ENCODE data around the gene KASH5.
"Not testable (repeated sequence)": the region's sequence is repeated elsewhere in the genome, so short reads cannot be mapped to it uniquely, and the experiment has no call there.

KASH5 gene

DNA sequence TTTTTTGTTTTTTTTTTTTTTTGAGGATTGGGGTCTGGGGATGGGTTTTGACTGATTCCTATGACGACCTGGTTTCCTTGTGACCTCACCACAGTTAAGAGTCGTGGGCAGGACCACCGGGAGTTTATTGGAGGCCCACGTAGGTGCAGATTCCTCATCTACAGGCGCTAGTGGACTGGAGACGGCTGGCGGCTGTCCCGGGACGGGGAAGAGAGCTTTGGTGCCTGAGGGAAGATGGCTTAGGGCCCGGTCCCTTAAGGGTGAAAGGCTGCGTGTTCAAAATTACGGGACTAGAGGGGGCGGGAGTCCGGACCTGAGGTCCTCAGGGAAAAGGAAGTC, 25.2 kb upstream of the KASH5 start:
- TF ChIP-seq CTCF (conservative IDR thresholded peaks at IDR 0.05; ENCODE audit: low read length) = no peak
- peak; percentile 33 for DNase-seq (ENCODE audit: low read depth)
- H3K4me3 ChIP-seq (ENCODE audit: low read length) = peak overlapping the region; percentile 84

DNA sequence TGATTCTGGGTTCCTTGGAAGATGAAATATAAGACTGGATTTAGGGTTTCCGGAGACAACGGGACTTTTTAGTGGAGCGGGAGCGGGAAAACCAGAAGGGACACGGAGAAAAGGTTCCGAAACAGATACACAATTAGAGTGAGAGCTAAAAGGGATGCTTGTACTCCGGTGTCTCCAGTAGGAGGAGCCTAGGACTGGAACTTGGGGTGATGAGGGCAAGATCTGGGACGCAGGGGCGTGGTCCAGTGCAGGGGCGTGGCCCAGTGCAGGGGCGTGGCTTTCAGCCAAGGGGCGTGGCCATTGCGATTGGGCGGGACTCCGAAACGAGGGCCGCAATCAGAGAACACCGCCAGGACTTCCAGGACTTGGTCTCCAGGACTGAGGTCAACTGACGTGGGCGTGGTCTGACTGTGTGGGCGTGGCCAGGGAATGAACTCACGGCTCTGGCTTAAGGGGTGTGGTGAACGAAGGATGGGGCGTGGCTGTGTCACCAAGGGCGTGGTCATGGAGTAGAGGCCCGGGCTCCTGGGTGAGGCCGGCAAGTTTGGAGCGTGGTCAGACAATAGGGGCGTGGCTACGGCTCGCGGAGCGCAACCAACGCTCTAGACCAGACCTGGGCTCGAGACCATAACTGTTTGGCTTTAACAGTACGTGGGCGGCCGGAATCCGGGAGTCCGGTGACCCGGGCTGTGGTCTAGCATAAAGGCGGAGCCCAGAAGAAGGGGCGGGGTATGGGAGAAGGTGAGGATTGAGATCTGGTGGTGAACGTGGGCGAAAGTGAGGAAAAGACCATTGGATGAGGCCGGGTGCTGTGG, 24.6 kb upstream of the KASH5 start, which contains the start of gene DKKL1:
TSS of gene DKKL1 (plus strand) at position 610 of the 815 bp plus-strand sequence. CDS start at position 732, 122 bp downstream.
- peak; percentile 38 for TF ChIP-seq CTCF (conservative IDR thresholded peaks at IDR 0.05; ENCODE audit: low read length)
- H3K4me3 ChIP-seq (ENCODE audit: low read length) = peak within 1 kb of the TSS; percentile 84
- DNase-seq (ENCODE audit: low read depth) = peak; percentile 98

GRCh38 chr19:49364083-49364737, 23.8 kb upstream of the KASH5 start:
- TF ChIP-seq CTCF (conservative IDR thresholded peaks at IDR 0.05; ENCODE audit: low read length) = no peak
- peak overlapping the region; percentile 48 for H3K4me3 ChIP-seq (ENCODE audit: low read length)
- no peak for DNase-seq (ENCODE audit: low read depth)

DNA sequence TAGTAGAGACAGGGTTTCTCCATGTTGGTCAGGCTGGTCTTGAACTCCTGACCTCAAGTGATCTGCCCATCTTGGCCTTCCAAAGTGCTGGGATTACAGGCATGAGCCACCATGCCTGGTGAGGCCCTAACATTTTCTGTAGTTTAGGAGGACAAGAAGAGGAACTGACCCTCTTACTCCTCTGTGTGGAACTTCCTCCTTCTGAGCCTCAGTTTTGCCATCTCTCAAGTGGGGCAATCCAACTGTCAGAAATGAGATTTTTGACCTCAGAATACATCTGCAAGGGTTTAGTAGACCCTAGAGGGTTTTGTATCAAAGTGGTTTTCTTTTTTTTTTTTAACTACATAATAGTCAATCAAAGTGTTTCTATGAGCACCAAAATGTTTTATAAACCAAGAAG, 21.9 kb upstream of the KASH5 start:
- DNase-seq (ENCODE audit: low read depth) = no peak
- H3K4me3 ChIP-seq (ENCODE audit: low read length) = no peak overlapping the region
- no peak for TF ChIP-seq CTCF (conservative IDR thresholded peaks at IDR 0.05; ENCODE audit: low read length)

DNA sequence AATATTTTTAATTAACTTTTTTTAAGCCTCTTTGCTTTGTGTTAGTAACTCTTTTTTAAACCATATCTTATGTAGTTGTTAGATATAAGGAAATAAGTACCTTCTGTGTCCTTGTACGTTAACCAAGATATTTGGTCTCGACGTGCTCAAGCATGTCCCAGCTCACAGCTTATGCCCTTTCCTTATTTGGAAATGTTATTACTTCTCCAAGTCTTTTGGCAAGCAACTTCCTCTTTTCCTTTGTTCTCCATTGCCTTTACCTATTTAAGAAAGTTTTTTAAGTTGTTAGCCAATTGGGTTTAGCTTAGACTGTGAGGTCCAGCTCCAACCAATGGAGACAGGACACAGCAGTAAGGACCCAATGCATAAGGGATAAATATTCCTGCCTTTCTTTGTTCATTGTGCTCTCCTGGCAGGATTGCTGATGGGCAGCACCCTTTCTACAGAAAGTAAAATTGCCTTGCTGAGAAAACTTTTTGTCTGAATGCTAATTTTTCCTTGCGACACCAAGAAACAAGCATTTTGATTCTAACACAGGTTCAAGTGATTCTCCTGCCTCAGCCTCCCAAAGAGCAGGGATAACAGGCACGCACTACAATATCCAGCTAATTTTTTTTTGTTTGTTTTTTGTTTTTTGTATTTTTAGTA, 19.2 kb upstream of the KASH5 start:
- DNase-seq (ENCODE audit: low read depth) = no peak
- H3K4me3 ChIP-seq (ENCODE audit: low read length) = no peak overlapping the region

GRCh38 chr19:49371184-49371583, 16.9 kb upstream of the KASH5 start:
- no peak overlapping the region for H3K4me3 ChIP-seq (ENCODE audit: low read length)
- no peak for TF ChIP-seq CTCF (conservative IDR thresholded peaks at IDR 0.05; ENCODE audit: low read length)
- no peak for DNase-seq (ENCODE audit: low read depth)

More for the DNA sequence above, 19.2 kb upstream of the KASH5 start:
- no peak for TF ChIP-seq CTCF (conservative IDR thresholded peaks at IDR 0.05; ENCODE audit: low read length)

DNA sequence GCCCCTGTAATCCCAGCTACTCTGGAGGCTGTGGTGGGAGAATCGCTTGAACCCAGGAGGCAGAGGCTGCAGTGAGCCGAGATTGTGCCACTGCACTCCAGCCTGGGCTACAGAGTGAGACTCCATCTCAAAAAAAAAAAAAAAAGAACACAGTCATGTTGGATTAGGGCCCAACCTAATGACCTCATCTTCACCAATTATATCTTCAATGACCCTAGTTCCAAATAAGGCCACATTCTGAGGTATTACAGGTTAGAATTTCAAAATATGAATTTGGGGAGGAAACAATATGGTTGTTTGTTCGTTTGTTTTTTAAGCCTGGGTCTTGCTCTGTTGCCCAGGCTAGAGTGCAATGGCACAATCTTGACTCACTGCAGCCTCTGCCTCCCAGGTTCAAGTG, 14.9 kb upstream of the KASH5 start:
- not testable (repeated sequence) for H3K4me3 ChIP-seq (ENCODE audit: low read length); DNase-seq (ENCODE audit: low read depth)

Data from AG10803 (cell line).